GM18502 (cell line): Measurements from ENCODE around the gene ORC3.

ENCODE experiments used
- ATAC-seq: cut with Tn5 transposase; IDR thresholded peaks from one replicate; pipeline ENCODE4 v1.9.1; 2021; ENCODE audit warnings: mild to moderate bottlenecking; ENCODE audit not compliant: unreplicated experiment, poor library complexity

Gene ORC3

DNA sequence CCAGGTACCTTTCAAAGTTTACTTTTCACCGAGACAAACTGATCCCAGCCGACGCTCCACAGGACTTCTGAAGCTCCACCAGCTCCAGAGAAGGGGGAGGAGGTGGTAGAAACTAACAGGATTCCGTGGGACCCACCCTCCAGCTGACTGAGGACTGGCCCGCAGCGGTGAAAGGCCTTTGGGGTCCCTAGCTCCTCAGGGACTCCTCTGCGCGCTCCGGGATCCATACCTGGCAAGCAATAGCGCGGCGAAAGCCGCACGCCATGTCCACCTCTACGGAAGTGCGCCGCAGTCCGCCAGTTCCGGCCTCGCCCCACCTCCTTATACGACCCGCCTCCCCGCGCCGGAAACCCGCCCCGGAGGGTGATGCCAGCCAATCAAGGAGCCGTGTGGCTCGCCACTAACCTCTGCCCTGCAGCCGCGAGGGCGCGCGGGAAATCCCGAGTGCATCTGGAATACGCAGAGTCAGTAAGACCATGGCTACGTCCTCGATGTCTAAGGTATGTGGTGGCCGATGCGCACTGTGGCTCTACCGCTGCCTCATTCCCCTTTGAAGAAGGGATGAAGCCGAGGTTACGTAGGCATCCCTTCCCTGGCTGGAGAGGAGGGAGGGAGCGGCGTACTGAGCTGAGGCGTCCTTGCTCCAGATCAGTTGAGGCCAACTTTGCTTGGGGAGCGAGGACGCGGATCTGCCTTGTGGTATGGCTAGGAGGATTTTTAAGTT is at the start of gene ORC3, which contains the start of gene RARS2:
Gene ORC3, plus strand, starts transcription at position 443 of the 724 bp plus-strand sequence. Its CDS starts 34 bp downstream, at position 477.
Gene RARS2, minus strand, starts transcription at position 295 of the 724 bp plus-strand sequence. Its CDS starts 30 bp downstream, at position 265.
- peak; percentile 100 for ATAC-seq

DNA sequence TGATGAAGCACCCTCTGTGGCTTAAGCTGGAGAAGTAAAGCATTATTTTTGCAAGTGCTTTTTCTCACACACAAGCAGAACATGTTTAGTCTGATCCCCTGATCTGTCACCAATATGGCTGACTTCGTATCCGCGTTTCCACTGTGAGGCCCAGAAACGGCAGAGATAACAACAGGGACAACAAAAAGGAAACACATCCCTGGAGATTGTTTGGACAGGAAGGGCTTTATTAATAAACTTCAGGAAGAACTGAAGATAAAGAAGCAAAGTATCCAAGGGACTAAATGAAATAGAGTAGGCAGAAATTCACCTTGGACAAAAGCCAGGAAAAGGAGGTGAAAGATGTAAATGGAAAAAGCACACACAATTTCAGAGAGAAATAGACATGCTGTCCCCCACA is 49.4 kb upstream of the ORC3 start:
- no peak for ATAC-seq

DNA sequence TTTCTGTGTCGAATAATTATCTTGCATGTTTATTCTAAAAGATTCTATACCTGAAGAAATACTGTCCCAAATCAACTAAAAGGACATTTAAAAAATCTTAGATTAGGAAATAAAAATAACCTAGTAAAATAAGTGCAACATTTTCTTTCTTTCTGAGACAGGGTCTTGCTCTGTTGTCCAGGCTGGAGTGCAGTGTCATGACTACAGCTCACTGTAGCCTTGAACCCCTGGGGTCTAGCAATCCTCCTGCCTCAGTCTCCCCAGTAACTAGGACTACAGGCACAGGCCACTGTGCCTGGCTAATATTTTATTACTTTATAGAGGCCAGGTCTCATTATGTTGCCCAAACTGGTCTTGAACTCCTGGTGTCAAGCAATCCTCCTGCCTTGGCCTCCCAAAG is 48.9 kb upstream of the ORC3 start:
- no peak for ATAC-seq

DNA sequence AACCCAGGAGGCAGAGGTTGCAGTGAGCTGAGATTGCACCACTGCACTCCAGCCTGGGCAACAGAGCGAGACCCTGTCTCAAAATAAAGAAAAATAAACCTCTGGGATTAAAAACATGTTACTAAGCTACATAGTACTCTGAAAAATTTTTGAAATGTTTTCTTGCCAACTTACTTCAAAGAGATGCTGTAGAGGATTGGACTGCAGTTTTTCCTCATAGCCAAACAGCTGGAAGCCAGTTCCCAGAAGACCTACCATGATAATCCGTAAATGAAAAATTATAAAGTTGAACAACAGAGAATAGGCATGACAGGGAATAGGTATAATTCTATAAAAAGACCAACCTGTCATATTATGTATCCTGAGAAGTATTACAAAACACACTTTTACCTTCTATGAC is 48.2 kb upstream of the ORC3 start:
- ATAC-seq = no peak

DNA sequence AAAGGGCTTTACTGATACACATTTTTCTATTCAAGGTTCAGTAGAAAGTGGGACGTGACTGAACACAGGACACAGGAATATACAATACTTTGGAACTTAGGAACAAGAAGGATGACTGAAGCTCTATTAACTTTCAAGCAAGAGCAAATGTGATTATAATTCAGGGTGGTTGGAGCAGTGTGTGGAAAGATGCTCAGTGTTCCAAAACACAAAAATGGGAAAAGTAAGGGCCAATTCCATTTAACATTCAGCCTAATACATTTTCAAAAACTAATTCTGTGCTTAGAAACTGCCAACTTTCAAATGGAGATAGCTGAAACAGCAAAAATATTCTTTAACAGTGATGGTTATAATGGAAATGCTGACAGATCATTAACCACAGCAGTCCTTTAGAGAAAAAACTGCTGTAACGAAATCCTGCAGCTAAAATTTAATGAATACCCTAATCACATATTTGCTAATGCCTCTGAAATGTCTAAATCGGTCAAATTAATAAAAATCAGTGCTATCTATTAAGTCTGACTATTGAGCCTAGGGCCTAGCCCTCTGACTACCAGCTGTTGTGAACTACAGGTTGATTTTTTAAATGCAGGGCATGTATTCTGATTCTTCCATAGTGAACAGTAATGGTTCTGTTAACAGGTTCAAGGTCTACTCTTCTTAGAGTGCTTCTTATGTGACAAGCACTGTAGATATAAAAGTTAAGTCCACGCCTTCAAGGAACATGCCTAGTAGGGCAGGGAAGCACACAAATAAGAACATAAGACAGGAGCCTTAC is 46.0 kb upstream of the ORC3 start:
- ATAC-seq = no peak

DNA sequence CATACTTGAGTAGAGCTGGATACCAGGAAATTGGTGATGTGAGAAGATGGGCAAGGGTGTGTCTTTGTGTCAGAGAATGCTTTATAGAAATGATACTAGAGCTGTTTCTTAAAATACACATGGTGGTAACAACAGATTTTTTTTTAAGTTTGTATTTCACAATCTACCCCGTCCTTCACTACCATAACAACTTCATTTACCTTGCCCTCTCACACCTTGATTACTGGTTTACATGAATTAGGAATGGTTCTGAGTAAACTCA is 45.5 kb upstream of the ORC3 start:
- ATAC-seq = no peak

DNA sequence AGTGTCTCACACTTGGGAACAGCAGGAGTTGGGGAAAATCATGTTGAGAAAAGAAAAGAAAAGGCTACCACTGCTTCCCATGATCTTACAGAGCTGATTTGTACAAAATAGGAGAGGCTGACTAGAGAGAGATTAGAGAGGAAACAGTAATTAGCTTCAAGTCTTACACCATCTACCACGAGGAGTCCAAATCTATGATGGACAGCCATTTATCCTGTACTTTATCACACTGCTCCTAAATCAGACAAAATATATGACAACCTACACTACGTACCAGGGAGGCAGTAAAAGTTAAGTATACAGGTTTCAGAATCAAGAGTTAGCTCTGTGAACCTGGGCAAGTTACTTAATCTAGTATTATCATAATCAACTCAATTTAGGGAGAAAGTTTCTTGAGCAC is 38.1 kb upstream of the ORC3 start:
- no peak for ATAC-seq

DNA sequence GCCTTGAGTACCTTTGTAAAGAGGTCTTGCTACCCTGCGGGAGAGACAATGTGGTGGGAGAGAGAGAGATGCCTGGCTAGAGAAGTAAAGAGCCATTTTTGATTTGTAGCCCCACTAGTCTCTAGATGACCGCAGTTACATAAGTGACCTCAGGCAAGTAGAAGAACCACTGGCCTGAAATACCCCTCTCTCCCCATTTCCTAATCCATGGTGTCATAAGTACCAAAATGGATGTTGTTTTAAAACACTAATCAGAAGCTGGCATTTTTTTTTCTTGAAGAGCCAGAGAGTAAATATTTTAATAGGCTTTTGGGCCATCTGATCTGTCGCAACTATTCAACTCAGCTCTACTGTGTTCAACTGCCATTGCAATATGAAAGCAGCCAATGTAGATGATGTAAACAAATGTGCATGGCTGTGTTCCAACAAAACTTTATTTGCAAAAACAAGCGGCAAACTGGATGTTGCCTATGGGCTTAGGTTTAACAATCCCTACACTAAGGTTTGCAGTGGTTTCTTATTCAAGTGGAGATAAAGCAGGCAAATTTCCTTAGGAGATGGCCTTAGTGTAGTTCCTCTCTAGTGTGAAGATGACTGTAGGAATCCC is 36.7 kb upstream of the ORC3 start:
- no peak for ATAC-seq

DNA sequence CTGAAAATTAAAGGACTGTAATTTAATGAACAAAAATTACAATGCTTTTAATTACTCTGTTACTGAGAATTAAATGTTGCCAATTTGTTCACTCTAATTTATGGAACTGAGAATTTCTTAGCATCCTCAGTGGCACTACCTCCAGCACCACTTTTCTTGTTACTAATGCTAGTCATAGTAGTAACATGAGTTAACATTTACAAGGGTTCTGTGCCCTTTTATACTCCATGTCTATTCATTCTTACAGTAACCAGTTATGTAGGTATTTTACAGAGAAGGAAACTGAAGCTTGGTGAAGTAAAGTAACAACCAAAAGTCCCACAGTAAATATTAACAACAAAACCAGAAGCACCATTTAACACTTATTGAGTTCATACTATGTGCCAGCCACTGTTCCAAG is 34.4 kb upstream of the ORC3 start:
- no peak for ATAC-seq

DNA sequence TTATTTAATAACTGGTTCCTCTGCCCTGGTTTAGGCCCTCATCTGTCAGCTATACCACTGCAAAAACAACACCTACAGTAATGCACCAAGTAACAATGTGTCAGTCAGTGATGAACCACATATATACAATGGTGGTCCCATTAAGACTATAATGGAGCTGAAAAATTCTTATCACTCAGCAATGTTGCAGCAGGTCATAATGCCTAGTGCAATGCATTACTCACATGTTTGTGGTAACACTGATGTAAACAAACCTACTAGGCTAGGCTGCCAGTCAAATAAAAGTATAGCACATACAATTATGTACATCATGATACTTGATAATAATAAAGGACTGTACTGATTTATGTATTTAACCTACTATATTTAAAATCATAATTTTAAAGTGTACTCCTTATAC is 31.5 kb upstream of the ORC3 start:
- no peak for ATAC-seq

DNA sequence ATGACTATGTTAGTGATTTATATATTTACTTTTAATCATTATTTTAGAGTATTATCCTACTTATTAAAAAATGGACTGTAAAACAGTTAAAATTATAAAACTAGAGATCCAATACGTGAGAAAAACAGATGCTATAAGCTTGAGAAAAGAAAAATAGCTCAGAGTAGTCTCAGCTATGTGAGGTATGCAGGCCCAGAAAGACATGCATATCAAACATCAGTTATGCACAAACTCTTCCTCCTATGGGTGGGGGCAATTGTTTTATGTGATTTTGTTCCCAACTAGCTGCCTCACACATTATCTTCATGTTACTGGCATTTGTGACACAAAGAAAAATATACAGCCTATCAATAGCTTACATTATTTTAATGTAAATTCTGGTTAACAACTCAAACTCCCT is 28.9 kb upstream of the ORC3 start:
- no peak for ATAC-seq

DNA sequence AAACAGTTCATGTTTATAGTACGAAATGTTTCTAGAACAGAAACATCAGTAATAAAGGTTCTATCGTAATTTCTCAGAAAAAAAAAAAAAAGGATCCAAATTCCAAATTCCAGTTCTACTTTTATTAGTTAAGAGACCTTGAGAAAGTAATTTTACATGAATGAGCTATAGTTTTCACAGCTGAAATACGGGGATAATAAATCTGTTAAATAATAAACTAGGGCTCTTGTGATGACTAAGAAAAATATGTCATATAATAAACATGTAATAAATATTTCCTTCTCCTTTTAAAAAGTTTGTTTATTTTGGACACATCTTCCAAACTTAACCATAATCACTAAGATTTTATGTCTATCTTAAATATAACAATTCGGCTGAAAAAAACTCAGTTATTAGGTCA is 17.9 kb upstream of the ORC3 start:
- no peak for ATAC-seq

DNA sequence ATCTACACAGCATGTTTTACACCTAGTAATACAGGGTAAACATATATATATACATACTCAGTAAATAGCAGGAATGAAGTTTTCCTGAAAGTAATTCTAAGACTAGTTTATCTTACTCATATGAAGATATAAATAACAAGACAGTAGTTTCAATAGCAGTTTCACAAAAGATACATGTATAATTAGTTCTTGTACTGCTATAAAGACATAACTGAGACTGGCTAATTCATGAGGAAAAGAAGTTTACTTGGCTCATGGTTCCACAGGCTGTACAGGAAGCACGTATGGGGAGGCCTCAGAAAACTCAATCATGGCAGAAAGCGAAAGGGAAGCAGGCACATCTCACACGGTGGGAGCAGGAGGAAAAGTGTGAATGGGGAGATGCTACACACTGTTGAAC is 17.1 kb upstream of the ORC3 start:
- ATAC-seq = no peak

DNA sequence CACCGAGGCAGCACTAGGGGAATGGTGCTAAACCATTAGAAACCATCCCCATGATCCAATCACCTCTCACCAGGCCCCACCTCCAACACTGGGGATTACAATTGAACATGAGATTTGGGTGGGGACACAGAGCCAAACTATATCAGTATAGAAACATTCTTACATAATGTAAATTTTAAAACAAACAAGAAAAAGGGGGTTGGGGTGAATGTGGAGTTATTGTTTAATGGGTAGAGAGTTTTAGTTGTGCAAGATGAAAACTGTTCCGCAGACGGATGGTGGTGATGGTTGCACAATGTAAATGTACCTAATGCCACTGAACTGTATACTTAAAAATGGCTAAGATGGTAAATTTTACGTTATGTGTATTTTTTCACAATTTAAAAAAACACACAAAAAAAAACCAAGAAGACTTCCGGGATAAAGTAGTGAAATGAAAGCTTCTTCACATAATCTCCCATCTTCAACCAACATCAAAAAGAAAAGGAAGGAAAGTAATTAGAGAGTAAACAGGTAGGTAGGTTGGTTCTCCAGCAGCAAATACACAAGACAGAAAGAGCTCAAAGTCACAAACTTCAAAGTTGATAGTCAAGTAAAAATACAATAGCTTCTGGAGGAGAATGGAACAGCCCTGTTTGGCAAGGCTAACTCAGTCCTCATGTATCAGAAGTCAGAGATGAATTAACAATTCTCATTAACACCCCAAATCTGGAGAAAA is 16.5 kb upstream of the ORC3 start:
- no peak for ATAC-seq

DNA sequence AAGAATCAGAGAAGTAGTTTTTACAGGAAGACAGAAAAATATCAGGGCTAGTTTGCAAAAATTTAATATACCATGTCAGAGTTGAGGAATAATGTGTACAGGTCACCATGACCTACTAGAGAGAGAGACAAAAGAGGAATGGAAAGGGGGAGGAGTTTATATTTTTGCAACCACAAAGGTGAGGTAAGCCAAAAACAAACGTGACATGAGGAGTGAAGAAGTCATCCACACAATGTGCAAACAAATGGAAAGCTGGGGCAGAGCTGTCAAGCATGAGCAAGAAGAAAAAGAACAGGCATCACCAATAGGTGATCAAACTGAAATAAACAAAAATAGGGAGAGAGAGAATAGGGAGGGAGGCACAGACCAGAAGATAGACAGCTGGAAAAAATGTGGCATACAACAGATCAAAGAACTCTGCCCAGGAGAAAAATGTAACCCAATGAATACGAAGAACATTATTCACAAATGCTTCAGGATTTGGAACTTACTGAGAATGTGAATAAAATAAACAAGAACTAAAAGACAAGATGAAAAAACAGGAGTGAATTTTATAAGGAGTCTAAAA is 15.6 kb upstream of the ORC3 start:
- no peak for ATAC-seq

DNA sequence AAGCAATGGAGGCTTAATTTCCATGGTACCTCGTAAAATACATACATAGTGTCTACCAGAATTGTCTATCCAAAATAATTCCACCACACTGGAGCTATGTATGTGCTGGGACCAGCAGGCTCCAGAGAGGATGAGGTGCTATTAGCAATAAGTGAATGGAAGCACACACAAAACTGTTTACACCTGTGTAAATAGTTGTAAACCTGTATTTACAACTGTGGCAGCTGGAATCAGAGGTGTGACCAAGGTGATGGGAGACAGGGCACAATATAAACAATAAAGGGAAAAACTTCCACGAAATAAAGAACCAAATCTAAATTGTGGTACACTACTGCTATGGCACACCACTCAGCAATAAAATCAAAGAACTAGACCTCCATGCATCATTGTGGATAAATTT is 14.5 kb upstream of the ORC3 start:
- ATAC-seq = no peak

DNA sequence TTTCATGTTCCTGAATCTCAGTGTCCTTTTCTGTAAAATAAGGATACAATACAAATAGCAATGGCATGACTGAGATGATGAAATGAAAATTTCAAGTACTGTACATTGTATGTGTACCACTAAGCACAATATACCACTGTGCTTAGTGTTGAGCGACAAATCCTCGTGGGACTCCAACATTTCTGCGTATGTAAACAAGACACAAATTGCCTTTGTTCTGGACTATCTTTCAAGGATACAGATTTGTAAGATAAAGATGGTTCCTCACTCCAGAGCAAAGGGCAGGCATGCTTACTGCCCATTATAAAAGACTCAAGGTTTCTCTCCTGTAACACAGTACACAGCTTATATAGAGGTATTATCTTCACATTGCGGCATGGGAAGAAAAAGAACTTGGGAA is 6.1 kb upstream of the ORC3 start:
- no peak for ATAC-seq

DNA sequence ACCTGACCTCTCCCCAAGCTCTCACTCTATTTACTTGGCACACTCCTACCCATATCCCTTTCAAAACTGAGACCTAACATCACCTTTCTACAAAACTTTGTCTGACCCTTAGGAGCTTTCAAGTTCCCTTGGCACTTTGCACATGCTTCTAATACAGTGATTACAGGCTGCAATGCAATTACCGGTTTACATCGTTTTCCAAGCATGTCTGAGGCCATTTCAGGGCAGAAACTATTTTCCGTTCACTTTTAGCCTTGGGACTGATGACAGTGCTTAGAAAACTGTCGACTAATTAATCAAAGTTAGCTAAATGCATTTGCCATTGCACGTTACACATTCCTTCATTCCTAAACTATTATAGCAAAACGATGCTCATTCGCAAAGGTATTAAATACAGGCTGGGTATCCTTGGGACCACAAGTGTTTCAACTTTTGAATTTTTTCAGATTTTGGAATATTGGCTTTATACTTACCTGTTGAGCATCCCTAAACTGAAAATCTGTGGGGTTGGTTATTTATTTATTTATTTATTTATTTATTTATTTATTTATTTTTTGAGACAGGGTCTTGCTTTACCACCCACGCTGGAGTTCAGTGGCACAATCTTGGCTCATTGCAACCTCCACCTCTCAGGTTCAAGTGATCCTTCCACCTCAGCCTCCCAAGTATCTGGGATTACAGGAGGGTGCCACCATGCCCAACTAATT is 3.4 kb upstream of the ORC3 start:
- no peak for ATAC-seq

DNA sequence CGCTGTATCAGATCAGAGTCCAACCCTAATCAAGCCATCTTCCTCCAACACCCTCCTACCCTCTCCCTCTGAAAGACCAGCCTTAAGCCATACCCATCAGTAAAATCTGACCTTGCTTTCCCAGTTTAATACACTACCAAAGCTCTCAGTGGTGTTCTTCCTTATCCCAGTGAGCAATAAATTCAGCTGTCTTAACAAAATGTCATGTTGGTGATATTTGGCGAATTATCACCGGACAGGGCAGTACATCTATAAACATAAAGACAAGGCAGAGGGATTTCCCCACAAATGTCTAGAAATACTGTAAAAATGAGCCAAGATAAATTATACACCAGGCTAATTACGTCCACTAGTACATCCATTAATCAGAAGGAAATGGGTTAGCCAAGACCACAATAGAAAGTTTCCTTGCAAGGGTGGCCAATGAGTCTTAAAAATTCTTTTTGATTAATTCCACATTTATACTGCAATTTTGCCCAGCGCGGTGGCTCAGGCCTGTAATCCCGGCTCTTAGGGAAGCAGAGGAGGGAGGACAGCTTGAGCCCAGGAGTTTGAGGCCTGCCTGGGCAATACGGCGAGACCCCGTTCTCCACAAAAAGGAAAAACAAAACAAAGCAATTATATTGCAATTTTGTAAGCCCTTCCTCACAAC is 1.1 kb upstream of the ORC3 start:
- ATAC-seq = no peak

DNA sequence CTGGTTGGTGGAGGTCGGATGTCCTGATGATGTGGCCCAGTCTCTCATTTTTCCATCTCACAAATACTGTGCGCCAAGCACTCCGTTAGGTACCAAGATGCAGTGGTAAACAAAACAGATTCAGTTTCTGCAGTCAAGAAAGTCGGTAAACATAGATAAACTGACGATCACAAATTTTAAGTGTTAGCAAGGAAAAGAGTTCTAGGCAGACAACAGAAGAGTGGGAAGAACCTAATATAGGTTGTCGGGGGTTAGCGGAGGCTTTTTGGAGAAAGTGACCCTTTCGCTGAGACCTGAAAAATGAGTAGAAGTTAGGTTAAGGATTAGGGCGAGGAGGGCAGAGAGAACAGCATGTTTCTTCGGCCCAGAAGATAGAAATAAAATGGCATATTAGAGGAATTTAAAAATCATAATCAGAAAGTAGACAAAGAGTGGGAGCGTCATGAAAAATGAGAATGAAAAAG is 514 bp downstream of the ORC3 start:
- ATAC-seq = no peak
